SK-N-SH (cell line): ENCODE results near the gene VPS52.

Experiments
- CHD2 ChIP-seq: fragments of 150-350 bp; IDR thresholded peaks from 2 replicates; pipeline ENCODE4 v1.6.1; 2018; ENCODE audit warnings: low read length; ENCODE audit not compliant: partially characterized antibody
- FOXJ3 ChIP-seq: sonication (generic); formaldehyde crosslinking; IDR thresholded peaks from 2 replicates; pipeline ENCODE4 v1.5.1; 2020; ENCODE audit warnings: mild to moderate bottlenecking, missing genetic modification reagents
- JUND ChIP-seq: IDR thresholded peaks from 2 replicates; pipeline ENCODE4 v1.4.0; 2012
- POLR2AphosphoS5 ChIP-seq: IDR thresholded peaks from 2 replicates; pipeline ENCODE4 v1.6.1; 2012; ENCODE audit warnings: low read depth, low read length
- TEAD4 ChIP-seq: IDR thresholded peaks from 2 replicates; pipeline ENCODE4 v1.4.0; 2012; ENCODE audit warnings: mild to moderate bottlenecking, borderline replicate concordance; ENCODE audit not compliant: insufficient read depth
- ZBTB33 ChIP-seq: IDR thresholded peaks from 2 replicates; pipeline ENCODE4 v1.4.0; 2012; ENCODE audit warnings: low read depth, borderline replicate concordance
- TF ChIP-seq, protein P1 (sequence below): fragments of 200-600 bp; sonication (generic); IDR thresholded peaks from 2 replicates; pipeline ENCODE4 v1.6.1; 2017; ENCODE audit warnings: antibody characterized with exemption, mild to moderate bottlenecking, moderate library complexity

- TF ChIP-seq TEAD4, result no peak
- no peak for TF ChIP-seq FOXJ3 (CRISPR knock-in tag)
- TF ChIP-seq, protein P1, sequence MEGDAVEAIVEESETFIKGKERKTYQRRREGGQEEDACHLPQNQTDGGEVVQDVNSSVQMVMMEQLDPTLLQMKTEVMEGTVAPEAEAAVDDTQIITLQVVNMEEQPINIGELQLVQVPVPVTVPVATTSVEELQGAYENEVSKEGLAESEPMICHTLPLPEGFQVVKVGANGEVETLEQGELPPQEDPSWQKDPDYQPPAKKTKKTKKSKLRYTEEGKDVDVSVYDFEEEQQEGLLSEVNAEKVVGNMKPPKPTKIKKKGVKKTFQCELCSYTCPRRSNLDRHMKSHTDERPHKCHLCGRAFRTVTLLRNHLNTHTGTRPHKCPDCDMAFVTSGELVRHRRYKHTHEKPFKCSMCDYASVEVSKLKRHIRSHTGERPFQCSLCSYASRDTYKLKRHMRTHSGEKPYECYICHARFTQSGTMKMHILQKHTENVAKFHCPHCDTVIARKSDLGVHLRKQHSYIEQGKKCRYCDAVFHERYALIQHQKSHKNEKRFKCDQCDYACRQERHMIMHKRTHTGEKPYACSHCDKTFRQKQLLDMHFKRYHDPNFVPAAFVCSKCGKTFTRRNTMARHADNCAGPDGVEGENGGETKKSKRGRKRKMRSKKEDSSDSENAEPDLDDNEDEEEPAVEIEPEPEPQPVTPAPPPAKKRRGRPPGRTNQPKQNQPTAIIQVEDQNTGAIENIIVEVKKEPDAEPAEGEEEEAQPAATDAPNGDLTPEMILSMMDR, result no peak
- TF ChIP-seq ZBTB33, result no peak
- no peak for TF ChIP-seq JUND
- no peak for TF ChIP-seq POLR2AphosphoS5
- no peak for TF ChIP-seq CHD2
These were observed 65.4 kb downstream of the VPS52 start for GRCh38 chr6:33206027-33206863.
